Measurements from ENCODE around the gene SENP7.
A peak's percentile ranks its signal among the peaks of the same experiment; 100 is the strongest.

SENP7 gene

DNA sequence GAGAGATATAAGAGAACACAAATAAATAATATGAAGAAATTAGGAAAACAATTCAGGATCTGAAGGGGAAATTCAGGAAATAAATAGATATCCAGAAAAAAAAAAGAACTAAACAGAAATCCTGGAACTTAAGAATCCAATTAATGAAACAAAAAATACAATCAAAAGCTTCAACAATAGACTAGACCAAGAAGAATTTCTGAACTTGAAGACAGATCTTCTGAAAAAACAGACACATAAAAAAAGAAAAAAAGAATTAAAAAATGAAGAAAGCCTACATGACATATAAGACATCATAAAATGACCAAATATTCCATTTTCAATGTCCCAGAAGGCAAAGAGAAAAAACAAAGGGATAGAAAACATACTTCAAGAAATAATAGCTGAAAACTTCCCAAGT is 124.3 kb downstream of the SENP7 start:
- H3K4me1 ChIP-seq, result peaks cover 17% of the 10 kb centered on the region

DNA sequence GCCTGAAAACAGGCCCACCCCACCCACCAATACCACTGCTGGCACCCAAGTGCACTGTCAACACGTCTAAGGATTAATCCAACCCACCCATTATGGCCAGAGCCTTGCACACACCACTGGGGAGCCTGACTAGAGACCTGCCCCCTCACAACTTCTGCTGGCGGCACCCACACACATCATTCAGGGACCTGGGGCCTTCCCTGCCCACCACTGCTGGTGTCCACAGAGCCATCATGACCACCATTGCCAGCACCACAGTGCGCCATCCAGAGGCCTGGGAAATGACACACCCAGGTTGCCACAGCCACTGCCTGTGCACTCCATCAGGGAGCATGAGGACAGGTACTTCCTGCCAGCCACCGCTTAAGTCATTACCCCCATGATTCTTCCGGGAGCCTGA is 125.7 kb downstream of the SENP7 start:
- H3K27me3 ChIP-seq, result no peaks in the 10 kb centered on the region
- H3K4me1 ChIP-seq, result peaks cover 17% of the 10 kb centered on the region
- H4K20me1 ChIP-seq, result 0 out of 2 replicates have a peak, but pooled peaks cover 6% of the 10 kb centered on the region
- H3K27ac ChIP-seq, result no peak overlapping the region
- H3K9me3 ChIP-seq, result peaks cover 33% of the 10 kb centered on the region
- no peak for TF ChIP-seq Cebpa-rat (IDR thresholded peaks at IDR 0.05)
- peak overlapping the region; percentile 51; the same call in 1 of the 2 replicates for H3K4me2 ChIP-seq
- H3K9ac ChIP-seq, result no peak overlapping the region
- no peak overlapping the region for H3K4me3 ChIP-seq
- H3K36me3 ChIP-seq, result peaks cover 23% of the 10 kb centered on the region

More for the DNA sequence above, 124.3 kb downstream of the SENP7 start:
- TF ChIP-seq Cebpa-rat (IDR thresholded peaks at IDR 0.05), result no peak
- Histone ChIP-seq H3K36me3 (peaks cover 27% of the 10 kb centered on the region), H4K20me1 (no peaks in the 10 kb centered on the region), H3K4me3 (no peak overlapping the region), H3K4me2 (no peak overlapping the region), H3K9me3 (peaks cover 41% of the 10 kb centered on the region), H3K9ac (no peak overlapping the region), H3K27me3 (no peaks in the 10 kb centered on the region), H3K27ac (no peak overlapping the region)

DNA sequence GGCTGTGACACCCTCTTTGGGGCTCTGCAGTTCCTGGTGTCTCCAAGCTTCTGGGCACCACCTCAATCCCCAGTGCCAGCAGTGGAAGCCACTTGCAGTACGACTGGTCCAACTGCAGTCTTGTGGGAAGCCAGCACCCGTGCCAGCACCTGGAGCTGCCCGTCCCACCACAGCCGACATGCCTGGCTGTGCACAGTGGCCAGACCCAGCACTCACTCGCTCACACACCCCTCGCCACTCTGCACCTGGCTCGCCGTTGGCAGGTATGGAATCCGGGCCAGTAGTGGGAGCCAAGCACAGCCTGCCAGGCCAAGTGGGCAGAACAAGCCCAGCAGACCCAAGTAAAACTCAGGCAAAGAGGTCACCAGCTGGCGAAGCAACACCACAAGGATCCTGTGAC is 128.6 kb downstream of the SENP7 start:
- Histone ChIP-seq H3K36me3 (peaks cover 23% of the 10 kb centered on the region), H3K4me3 (no peak overlapping the region), H3K9ac (no peak overlapping the region), H3K4me1 (peaks cover 28% of the 10 kb centered on the region), H3K27ac (no peak overlapping the region), H3K4me2 (no peak overlapping the region), H3K27me3 (no peaks in the 10 kb centered on the region), H4K20me1 (0 out of 2 replicates have a peak, but pooled peaks cover 6% of the 10 kb centered on the region), H3K9me3 (peaks cover 24% of the 10 kb centered on the region)
- TF ChIP-seq Cebpa-rat (IDR thresholded peaks at IDR 0.05), result no peak

DNA sequence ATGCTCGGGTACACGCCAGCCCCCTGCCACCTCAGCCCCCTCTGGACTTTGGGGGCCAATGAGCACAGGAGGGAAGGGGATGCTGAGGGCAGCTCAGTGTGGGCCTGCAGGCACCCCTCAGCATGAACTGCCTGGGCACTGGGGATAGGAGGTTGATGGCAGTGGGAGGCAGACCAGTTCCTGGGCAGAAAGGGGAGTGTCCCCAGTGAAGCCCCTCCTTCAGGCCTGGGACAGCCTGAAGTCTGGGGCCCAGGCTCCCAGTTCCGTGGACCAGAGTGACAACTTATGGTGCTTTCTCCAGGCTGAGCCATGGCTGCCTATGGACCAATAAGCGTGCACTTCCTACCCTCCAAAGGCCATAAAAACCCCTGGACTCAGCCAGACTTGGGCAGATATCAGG is 129.4 kb downstream of the SENP7 start:
- no peak for TF ChIP-seq Cebpa-rat (IDR thresholded peaks at IDR 0.05)

GRCh38 chr3:101383156-101383575 is 129.8 kb downstream of the SENP7 start:
- no peak overlapping the region for H3K4me2 ChIP-seq
- no peak overlapping the region for H3K27ac ChIP-seq
- no peaks in the 10 kb centered on the region for H3K27me3 ChIP-seq
- 0 out of 2 replicates have a peak, but pooled peaks cover 6% of the 10 kb centered on the region for H4K20me1 ChIP-seq
- H3K4me1 ChIP-seq, result peaks cover 29% of the 10 kb centered on the region
- peaks cover 14% of the 10 kb centered on the region for H3K9me3 ChIP-seq
- H3K9ac ChIP-seq, result no peak overlapping the region
- no peak overlapping the region for H3K4me3 ChIP-seq
- peaks cover 21% of the 10 kb centered on the region for H3K36me3 ChIP-seq
- TF ChIP-seq Cebpa-rat (IDR thresholded peaks at IDR 0.05), result no peak

More for the DNA sequence above, 129.4 kb downstream of the SENP7 start:
- H3K4me1 ChIP-seq, result peaks cover 29% of the 10 kb centered on the region
- H3K9ac ChIP-seq, result no peak overlapping the region
- peaks cover 23% of the 10 kb centered on the region for H3K36me3 ChIP-seq
- no peak overlapping the region for H3K4me3 ChIP-seq
- 0 out of 2 replicates have a peak, but pooled peaks cover 6% of the 10 kb centered on the region for H4K20me1 ChIP-seq
- H3K9me3 ChIP-seq, result peaks cover 17% of the 10 kb centered on the region
- H3K27ac ChIP-seq, result no peak overlapping the region
- no peaks in the 10 kb centered on the region for H3K27me3 ChIP-seq
- H3K4me2 ChIP-seq, result no peak overlapping the region

- Histone ChIP-seq H4K20me1 (0 out of 2 replicates have a peak, but pooled peaks cover 6% of the 10 kb centered on the region), H3K4me1 (peaks cover 23% of the 10 kb centered on the region), H3K4me3 (no peak overlapping the region), H3K9me3 (peaks cover 5% of the 10 kb centered on the region; the same call in 1 of the 2 replicates), H3K4me2 (no peak overlapping the region), H3K27me3 (no peaks in the 10 kb centered on the region), H3K27ac (no peak overlapping the region), H3K36me3 (peaks cover 11% of the 10 kb centered on the region), H3K9ac (no peak overlapping the region)
- TF ChIP-seq Cebpa-rat (IDR thresholded peaks at IDR 0.05), result no peak
Observed at GRCh38 chr3:101381809-101382208, 131.2 kb downstream of the SENP7 start.

DNA sequence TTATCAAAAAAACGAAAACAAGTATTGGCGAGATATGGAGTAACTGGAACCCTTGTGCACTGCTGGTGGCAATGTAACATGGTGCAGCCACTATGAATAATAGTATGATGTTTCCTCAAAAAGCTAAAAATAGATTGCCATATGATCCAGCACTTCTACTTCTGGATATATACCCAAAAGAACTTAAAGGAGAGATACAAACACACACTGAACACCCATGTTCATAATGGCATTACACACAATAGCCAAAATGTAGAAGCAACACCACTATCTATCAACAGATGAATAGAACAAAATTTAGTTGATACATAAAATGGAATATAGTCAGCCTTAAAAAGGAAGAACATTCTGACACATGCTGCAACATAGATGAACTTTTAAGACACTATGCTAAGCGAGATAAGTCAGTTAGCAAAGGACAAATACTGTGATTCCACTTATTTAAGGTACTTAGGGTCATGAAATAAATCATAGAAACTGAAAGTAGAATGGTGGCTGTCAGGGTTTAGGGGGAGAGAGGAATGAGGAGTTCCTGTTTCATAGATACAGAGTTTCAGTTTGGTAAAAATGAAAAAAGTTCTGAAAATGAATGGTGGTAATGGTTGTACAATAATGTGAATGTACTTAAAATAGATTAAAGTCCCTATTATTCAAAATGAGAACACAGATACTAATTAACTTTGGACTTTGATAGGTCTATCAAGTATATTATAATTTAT is 133.2 kb downstream of the SENP7 start:
- Histone ChIP-seq H3K9me3 (peaks cover 5% of the 10 kb centered on the region; the same call in 1 of the 2 replicates), H3K4me1 (peaks cover 12% of the 10 kb centered on the region), H3K4me3 (no peak overlapping the region), H3K4me2 (peak overlapping the region; percentile 45), H3K27me3 (no peaks in the 10 kb centered on the region), H3K36me3 (peaks cover 11% of the 10 kb centered on the region), H3K27ac (no peak overlapping the region), H4K20me1 (0 out of 2 replicates have a peak, but pooled peaks cover 6% of the 10 kb centered on the region), H3K9ac (no peak overlapping the region)
- no peak for TF ChIP-seq Cebpa-rat (IDR thresholded peaks at IDR 0.05)

GRCh38 chr3:101377796-101378195 is 135.2 kb downstream of the SENP7 start:
- Histone ChIP-seq H4K20me1 (no peaks in the 10 kb centered on the region), H3K9me3 (no peaks in the 10 kb centered on the region), H3K4me2 (no peak overlapping the region), H3K27ac (no peak overlapping the region), H3K4me3 (no peak overlapping the region), H3K9ac (no peak overlapping the region), H3K27me3 (no peaks in the 10 kb centered on the region), H3K4me1 (peaks cover 12% of the 10 kb centered on the region), H3K36me3 (no peaks in the 10 kb centered on the region)
- no peak for TF ChIP-seq Cebpa-rat (IDR thresholded peaks at IDR 0.05)

DNA sequence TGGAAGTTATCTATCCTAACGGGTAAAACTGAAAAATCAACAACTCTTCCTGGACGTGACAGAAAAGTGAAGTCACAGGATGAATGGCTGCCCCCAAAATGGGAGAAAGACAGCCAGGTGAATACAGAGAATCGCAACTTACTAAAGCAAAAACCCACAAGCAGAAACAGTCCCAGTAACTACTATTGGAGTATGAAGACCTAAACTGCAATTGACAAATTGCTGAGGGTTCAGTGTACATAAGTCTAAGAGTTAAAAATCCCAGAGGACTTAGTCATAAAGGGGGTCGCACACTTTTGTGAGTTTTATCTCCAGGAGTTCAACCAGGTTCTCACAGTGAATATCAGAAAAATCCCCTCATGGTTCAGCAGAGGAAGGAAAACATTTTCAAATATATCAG is 135.8 kb downstream of the SENP7 start:
- no peak overlapping the region for H3K4me3 ChIP-seq
- TF ChIP-seq Cebpa-rat (IDR thresholded peaks at IDR 0.05), result no peak
- no peaks in the 10 kb centered on the region for H4K20me1 ChIP-seq
- H3K36me3 ChIP-seq, result no peaks in the 10 kb centered on the region
- H3K9me3 ChIP-seq, result no peaks in the 10 kb centered on the region
- H3K27me3 ChIP-seq, result no peaks in the 10 kb centered on the region
- no peak overlapping the region for H3K9ac ChIP-seq
- peaks cover 12% of the 10 kb centered on the region for H3K4me1 ChIP-seq
- H3K27ac ChIP-seq, result no peak overlapping the region
- no peak overlapping the region for H3K4me2 ChIP-seq

- Histone ChIP-seq H4K20me1 (no peaks in the 10 kb centered on the region), H3K4me1 (peaks cover 12% of the 10 kb centered on the region), H3K4me3 (no peak overlapping the region), H3K9me3 (no peaks in the 10 kb centered on the region), H3K27ac (no peak overlapping the region), H3K27me3 (no peaks in the 10 kb centered on the region), H3K36me3 (peaks cover 7% of the 10 kb centered on the region; the same call in 1 of the 2 replicates), H3K4me2 (no peak overlapping the region), H3K9ac (no peak overlapping the region)
- no peak for TF ChIP-seq Cebpa-rat (IDR thresholded peaks at IDR 0.05)
Observed at GRCh38 chr3:101375586-101375985, 137.4 kb downstream of the SENP7 start.

All from BLaER1 (cell line).